HG03521 (cell line): ENCODE data around the gene MYOF.
"Not testable (repeated sequence)": the region's sequence is repeated elsewhere in the genome, so short reads cannot be mapped to it uniquely, and the experiment has no call there.

Experiments
- ATAC-seq: cut with Tn5 transposase; IDR thresholded peaks from one replicate; pipeline ENCODE4 v1.9.1; 2021; ENCODE audit warnings: mild to moderate bottlenecking, moderate library complexity; ENCODE audit not compliant: unreplicated experiment

MYOF gene

GRCh38 chr10:93461109-93461806 is 20.9 kb downstream of the MYOF start:
- no peak for ATAC-seq

GRCh38 chr10:93459466-93459865 is 22.7 kb downstream of the MYOF start:
- ATAC-seq: no peak

- ATAC-seq: no peak
Measured at GRCh38 chr10:93458821-93459257, 23.3 kb downstream of the MYOF start.

- no peak for ATAC-seq
Measured at GRCh38 chr10:93457511-93457910, 24.6 kb downstream of the MYOF start.

- no peak for ATAC-seq
Measured at GRCh38 chr10:93456480-93456879, 25.7 kb downstream of the MYOF start.

- ATAC-seq: no peak
Measured at GRCh38 chr10:93454736-93455135, 27.4 kb downstream of the MYOF start.

GRCh38 chr10:93454146-93454545 is 28.0 kb downstream of the MYOF start:
- no peak for ATAC-seq

GRCh38 chr10:93452143-93452542 is 30.0 kb downstream of the MYOF start:
- no peak for ATAC-seq

GRCh38 chr10:93451244-93451947 is 30.7 kb downstream of the MYOF start:
- ATAC-seq: no peak

- no peak for ATAC-seq
Measured at GRCh38 chr10:93447970-93448369, 34.2 kb downstream of the MYOF start.

- no peak for ATAC-seq
Measured at GRCh38 chr10:93447019-93447418, 35.1 kb downstream of the MYOF start.

GRCh38 chr10:93445978-93446720 is 36.0 kb downstream of the MYOF start:
- no peak for ATAC-seq

GRCh38 chr10:93445097-93445960 is 36.8 kb downstream of the MYOF start:
- ATAC-seq: no peak

- no peak for ATAC-seq
Measured at GRCh38 chr10:93443481-93443880, 38.7 kb downstream of the MYOF start.

- ATAC-seq: not testable (repeated sequence)
Measured at GRCh38 chr10:93442721-93443120, 39.4 kb downstream of the MYOF start.

GRCh38 chr10:93440591-93441091 is 41.5 kb downstream of the MYOF start:
- no peak for ATAC-seq

- no peak for ATAC-seq
Measured at GRCh38 chr10:93438613-93439253, 43.4 kb downstream of the MYOF start.

GRCh38 chr10:93437946-93438612 is 44.1 kb downstream of the MYOF start:
- ATAC-seq: no peak

GRCh38 chr10:93437086-93437945 is 44.8 kb downstream of the MYOF start:
- no peak for ATAC-seq
